T-helper 1 cell (primary cell): ENCODE data around the gene SLF1.
"Not testable (repeated sequence)": the region's sequence is repeated elsewhere in the genome, so short reads cannot be mapped to it uniquely, and the experiment has no call there.

Experiments used
- DNase-seq, 5 donors: peaks; one replicate each; pipeline ENCODE4 v3.0.0-alpha.2; 2012 to 2020
- total RNA-seq, 4 donors: gene quantifications; one replicate each; lab custom pipeline; 2026; lab: John Stamatoyannopoulos, UW

Gene SLF1
- 30.6 to 35.9 (median 33.0) reads per million in 4 donors for total RNA-seq

DNA sequence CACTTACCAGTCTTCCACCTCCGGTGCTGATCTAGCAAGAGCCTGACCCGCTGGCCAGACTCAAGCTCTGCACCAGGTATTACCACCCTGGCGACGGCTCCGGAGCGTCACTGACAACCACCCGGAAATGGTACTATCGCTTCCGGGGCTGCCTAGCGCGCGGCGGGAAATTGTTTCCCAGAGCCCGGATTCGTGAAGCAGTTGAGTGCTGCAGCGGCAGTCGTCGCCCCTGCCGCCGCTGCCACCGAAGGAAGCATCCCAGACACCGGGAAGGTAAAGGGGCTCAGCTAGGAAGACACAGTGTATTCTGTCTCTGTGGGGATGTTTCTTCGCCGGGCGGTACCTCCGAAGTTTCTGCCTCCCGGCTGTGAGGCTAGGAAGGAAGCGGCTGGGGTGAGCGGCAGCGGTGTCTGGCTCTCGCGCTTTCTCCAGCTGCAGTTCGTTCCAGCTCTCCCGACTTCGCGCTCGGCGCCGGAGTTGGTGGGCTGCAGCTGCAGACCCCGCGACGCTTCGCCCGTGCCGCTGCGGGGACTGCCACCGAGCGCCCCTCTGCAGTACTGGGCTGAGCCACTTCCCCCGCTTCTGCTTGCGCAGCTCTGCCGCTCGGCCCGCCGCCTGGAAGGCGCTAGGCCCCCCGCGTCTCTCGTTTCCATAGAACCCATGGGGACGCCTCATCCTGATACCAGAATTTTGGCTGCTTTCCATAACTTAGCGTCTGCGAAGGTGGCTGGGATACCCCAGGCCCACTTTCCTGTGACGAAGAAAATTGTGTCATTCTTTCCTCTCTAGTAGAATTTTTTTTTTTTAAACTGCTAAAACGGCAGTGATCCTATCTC, at the start of gene SLF1, which contains the start of gene KIAA0825:
TSS of gene SLF1 (plus strand) at position 177 of the 836 bp plus-strand sequence. CDS start 10,142 bp downstream, outside the sequence.
TSS of gene KIAA0825 (minus strand) at position 112 of the 836 bp plus-strand sequence. CDS start 81,478 bp downstream, outside the sequence.
- peak; percentile 69 to 90 (median 76) for DNase-seq

DNA sequence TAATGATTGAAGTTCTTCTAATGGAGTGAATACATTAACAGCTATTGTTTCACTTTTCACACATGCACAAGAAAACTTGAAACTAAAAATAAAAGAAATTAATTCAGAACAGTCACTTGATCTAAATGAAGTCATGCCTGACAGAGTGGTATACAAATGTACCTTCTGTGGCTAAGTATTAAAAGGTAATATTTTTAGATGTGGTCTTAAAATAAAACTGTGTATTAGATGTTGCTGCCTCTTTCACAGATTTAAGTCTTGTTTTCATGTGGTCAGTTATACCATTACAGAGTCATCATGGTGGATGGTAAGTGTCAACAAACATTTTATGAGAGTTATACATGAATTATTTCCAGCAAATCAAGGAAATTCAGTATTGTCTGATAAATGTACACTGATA, 47.1 kb upstream of the SLF1 start:
- no peak for DNase-seq

DNA sequence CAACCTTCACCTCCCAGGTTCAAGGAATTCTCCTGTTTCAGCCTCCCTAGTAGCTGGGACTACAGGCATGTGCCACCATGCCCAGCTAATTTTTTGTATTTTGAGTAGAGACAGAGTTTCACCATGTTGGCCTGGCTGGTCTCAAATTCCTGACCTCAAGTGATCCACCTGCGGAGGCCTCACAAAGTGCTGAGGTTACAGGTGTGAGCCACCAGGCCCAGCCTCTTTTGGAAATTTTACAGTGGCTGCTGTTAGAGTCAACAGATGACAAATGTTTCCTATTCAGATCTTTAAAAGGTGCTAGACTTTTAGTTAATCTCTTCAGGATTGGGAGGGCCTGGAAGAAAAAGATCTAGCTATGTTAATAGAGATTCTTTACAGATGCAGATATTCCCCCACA, 45.1 kb upstream of the SLF1 start:
- not testable (repeated sequence) for DNase-seq

DNA sequence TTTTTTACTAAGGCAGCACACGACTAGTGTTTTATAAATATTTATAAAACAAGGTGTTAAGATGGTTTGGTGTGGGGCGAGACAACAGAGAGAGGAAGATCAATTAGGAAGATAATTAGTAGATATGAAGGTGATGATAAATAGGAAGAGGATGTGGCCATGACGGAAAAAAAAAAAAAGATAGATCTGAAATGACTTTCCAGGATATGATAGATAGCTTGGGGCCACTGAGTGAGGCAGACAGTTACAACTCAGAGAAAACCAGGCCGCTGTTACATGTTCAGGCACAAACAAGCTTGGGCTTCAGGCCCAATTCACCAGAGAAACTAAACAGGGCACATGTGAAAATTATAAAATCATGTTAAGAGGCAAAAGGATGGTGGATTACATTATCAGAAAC, 43.3 kb upstream of the SLF1 start:
- peak in 1 of 5 donors; percentile 88 for DNase-seq

DNA sequence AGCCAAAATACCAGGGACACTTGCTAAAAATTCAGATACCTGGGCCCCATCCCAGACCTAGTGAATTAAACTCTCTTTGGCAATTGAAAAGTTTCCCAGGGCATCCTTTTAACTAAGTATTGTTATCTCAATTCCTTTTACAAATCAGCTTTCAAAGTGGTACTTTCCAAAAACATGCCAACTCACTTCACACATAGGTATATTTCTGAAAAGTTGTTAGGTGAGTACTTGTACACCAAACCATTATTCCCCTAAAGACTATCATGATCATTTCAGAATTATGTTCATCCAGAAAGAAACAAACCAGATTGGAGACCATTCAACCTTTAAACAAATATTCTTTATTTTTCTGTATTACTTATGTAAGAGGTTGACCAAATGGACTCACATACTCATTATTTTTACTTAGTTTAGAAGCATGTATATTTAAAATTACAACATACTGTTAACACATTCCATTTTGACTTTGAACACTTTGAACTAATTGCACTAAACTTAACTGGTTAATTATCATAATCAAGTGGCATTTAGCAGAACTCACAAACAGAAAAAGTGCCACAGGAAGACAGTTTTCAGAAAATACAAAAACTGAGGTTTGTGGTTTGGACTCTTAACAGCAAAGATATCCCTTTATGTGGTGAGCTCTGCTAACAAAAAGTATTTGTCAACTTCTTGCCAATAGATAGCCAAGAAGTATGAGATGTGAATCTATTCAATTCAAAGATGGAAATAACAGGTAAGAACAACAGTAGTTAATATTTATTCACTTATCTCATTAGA, 40.8 kb upstream of the SLF1 start:
- peak in 1 of 5 donors; percentile 92 for DNase-seq

DNA sequence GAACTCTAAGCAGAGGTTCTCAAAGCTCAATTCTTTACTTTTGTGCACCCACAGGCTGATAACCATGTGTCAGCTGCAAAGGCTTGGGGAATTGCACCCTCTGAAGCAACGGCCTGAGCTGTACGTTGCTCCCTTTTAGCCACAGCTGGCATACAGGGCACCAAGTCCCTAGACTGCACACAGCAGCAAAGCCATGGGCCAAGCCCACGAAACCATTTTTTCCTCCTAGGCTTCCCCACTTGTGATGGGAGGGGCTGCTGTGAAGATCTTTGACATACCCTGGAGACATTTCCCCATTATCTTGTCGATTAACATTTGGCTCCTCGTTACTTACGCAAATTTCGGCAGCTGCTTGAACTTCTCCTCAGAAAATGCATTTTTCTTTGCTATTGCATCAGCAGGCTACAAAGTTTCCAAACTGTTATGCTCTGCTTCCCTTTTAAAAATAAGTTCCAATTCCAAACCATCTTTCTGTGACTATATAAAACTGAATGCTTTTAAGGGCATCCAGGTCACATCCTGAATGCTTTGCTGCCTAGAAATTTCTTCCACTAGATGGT, 23.1 kb upstream of the SLF1 start:
- no peak for DNase-seq

DNA sequence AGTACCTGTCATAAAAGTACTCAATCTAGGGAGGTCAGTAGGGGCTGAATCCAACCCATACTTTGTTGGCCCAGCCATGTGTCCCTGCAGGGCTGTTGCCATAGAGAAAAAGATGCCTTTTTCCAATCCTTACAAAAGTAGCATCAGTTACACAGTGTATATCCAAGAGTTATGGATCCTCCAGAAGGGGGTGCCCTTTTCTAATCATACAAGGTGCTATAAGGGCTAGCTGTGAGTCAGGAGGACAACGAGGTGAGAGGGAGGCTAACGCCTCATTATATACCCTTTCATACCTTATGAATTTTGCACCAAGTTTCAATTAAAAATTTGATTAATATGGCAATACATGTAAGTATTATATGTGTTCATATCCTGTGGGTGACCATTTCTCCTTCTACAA, 4.9 kb upstream of the SLF1 start:
- peak in 1 of 5 donors; percentile 37 for DNase-seq

DNA sequence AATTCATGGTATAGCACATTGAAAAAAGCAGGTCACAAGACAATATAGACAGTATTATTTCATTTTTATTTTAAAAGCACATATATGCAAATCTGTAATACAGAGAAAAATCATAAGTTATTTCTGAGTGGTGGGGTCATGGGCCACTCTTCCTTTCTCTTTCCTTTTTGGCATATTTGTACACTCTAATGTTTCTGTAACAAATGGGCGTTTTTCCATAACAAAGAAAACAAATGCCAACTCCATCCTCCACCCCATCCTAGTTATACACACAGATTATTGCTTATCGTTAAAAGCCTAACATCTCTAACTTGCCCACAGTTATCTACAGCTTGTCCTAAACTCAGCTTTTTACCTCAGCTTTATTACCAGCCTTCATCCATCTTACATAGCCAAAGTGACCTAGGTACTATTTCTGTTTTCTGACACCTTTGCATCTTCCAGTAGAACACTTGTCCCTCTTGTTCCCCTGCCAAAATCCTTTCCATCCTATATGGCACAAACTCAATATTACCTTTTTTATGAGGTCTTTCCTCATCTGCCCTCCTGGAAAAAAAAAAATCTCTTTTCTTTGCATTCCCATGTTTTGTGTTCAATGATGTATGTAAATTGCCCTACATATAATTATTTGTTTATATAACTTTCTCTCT, 4.2 kb upstream of the SLF1 start:
- no peak for DNase-seq

DNA sequence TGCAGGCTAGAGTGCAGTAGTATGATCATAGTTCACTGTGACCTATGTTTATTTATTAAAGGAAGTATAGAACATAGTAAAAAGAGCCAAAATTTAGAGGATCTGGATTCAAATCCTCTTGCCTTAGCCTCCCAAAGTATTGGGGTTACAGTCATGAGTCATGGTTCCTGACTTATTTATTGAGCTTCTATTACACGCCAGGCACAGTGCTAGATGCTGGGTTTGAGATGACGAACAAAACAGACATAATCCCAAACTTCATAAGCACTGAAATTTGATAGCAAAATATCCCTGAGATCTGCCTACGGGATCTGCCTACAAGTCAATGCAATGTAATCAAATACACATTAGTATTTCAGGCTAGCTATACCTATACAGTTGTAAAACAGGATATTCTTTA, 2.6 kb upstream of the SLF1 start:
- DNase-seq, result no peak

DNA sequence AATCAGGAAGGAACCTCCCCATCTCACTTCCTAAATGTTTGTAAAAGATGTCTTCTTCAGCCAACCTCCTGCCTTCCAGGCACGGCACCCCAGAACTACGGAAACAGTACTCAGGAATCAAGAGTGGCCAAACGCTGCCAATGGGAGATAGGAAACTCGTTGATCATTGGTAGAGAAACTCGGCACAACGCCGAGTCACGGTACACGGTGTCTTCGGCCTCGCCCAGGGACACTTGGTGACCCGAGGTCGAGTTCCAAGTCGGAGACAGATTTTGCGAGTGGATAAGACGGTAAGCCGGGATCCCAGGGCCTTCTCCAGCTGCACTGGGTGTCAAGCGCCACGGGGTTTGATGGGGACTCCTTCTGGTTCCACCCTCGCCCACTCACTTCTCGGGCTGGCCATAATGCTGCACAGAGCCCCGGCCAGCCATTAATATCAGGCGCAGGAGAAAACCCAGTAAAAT, 408 bp upstream of the SLF1 start:
- peak in 3 of 5 donors; percentile 15 to 22 (median 20) for DNase-seq

DNA sequence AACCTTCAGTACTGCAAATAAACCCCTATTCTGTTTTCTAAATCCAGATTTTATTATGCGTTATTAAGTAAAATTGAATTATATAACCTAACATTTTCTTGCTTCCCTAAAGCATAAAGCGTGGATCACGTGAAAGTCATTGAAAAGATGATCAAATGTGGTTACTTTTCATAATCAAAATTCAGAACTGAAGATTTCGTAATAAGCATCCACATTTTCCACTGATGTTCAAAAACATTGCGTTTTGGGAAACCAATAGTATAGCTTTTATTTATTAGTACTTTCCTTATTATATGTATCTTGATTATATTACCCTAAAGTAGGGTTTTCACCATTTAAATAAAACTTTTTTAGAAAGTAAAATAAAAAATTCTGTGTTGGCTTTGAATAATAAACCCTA, 1.8 kb downstream of the SLF1 start:
- DNase-seq, result no peak

DNA sequence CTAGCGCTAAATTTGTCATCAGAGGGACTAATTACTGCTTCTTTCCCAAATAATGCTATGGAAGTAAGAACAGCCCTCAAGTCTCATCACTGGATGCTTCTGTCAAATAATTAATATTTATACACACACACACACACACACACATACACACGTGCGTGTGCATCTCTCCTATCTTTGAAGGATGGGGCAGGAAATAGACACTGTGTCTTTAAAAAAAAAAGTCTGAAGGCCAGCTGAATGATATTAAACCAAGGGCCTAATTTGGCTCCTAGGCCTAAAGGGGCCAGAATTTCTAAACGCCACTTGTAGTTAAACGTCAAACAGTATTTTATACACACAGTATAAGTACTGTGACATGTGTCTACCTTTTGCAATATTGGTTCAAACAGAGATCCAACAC, 3.3 kb downstream of the SLF1 start:
- no peak for DNase-seq

DNA sequence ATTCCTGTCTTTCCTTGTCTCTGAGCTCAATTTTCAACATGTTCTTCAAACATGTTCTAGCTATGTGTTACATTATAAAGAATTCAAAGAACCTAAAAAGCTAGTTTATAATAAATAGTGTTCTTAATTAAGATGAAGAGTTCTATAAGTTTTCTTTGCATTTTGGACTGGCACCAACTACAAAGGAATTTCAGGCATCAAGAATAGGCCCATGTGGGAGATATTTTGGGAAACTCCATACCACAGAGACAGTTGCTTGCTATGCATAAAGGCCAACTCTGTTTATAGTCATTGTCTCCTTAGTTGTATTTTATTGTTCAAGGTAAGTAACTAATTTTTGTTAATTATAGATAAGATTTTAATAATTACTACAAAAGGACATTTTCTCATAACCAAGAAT, 4.5 kb downstream of the SLF1 start:
- DNase-seq, result no peak

DNA sequence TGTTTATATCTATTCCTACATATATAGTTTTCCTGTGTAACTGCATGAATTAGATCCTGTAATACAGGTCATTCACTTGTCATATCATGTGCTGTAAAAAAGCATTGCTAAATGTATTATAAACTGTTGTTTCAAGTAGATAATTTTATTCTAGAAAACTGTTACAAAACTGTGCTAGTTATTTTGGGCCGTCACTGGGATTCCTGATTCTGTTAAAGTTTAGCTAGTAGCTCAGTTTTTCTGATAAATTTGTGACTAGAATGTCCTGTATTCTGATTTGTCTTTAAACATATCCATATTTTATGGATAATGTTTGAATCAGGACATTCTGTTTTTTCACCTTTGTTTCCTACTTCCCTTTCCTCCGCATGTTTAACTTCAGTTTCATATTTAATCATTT, 5.4 kb downstream of the SLF1 start:
- no peak for DNase-seq

DNA sequence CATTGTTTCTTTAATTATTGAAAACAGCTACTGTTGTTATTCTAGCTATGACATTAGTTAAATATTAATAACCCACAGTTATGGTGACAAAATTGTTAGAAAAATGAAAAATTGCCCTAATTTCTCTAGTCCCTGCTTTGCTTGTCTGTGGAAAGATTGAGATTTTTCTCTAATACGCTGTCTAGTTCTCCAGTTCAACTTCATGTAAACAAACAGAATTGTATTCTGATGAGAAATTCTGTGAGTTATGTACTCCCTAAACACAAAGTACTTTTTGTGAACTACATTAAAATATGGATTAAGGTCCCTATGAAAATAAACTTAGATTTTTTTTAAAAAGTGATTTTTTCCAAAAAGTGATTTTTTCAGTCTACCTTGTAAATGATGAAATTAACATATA, 8.7 kb downstream of the SLF1 start:
- DNase-seq, result no peak

DNA sequence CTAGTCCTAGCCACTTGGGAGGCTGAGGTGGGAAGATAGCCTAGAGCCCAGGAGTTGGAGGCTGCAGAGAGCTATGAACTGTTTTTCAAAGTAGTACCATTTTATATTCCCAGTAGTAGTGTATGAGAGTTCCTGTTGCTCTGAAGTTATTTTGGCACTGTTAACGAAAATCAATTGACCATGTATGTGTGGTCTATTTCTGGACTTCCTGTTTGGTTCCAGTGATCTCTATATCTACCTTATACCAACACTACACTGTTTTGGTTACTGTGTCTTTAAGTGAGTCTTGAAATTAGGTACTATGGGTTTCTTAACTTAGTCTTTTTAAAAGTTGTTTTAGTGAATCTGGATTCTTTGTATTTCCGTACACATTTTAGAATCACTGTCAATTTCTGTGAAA, 13.6 kb downstream of the SLF1 start:
- no peak for DNase-seq

DNA sequence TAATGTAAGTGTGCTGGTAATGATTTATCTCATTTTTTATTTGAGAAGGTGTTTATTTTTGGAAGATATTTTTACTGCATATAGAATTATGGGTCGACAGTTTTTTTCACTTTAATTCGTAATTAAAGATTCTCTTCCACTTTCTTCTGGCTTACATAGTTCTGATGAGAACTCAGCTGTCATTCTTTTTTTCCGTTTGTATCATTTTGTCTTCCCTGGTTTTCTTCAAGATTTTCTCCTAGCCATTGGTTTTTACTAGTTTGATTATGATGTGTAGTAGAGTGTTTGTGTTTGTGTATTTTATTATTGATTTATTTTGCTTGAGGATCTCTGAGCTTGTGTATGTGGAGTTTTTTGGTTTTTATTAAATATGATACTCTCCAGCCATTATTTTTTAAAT, 21.7 kb downstream of the SLF1 start:
- no peak for DNase-seq

DNA sequence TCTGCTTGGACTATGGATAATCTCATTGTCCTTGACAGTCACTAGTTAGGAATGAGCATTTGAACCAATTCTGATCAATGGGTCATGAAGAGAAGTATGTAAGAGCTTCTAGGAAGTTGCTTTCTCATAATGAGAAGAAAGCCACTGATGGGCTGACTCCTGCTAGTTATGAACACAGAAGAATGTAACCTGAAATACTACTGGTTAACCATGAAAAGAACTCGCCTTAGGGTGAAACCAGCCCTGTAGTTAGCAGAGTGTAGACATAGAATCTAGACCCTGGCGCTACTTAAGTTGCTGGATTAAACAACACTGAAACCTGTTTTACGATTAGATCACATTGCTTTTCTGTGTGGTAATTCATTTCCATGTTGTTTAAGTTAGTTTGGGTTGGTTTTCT, 26.6 kb downstream of the SLF1 start:
- peak in 1 of 5 donors; percentile 26 for DNase-seq

DNA sequence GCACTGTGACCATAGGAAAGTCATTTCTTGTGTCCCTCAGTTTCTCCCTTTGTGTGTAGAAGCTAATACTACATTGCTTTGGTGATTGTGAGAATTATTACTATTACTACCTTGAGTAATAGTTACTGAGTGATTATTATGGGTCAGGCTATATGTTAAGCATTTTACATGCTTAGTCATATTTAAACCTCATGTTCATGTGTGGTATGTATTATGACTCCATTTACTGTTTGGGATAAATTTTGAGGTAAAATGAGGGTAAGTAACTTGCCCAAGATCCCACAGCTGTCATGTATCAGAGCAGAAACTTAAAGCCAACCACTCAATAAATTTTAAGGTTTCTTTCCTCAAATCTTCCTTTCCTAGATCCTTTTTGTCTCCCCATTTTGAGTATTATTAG, 28.3 kb downstream of the SLF1 start:
- no peak for DNase-seq

DNA sequence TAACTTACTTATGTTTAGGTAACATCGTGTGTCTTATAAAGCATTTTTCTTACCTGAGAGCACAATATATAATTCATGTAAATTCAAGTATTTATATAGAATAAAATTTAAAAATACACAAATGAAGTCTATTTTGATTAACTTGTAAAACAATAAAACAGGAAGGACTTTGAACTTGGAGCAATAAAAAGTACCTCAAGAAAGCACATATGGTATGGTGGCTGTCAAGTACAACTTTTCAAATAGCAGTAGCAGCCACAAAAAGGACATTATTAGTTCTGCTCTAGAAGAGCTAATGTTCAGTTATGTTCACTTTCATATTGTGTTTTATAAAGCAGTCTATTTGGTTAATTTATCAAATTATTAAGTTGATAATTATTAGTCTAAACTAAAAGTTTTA, 31.4 kb downstream of the SLF1 start:
- DNase-seq, result no peak

DNA sequence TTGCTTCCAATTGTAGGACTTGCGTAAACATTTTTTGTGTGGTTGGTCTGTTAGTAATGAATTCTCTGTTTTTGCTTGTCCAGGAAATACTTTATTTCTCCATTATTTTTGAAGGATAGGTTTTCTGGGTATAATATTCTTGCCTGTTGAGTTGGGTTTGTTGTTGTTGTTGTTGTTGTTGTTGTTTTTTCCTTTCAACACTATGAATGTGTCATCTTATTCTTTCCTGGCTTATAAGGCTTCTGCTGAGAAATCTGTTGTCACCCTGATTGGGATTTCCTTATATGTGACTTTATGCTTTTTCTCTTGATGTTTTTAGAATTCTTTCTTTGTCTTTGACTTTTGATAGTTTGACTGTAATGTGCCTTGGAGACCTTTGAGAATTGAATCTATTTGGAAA, 39.8 kb downstream of the SLF1 start:
- no peak for DNase-seq

DNA sequence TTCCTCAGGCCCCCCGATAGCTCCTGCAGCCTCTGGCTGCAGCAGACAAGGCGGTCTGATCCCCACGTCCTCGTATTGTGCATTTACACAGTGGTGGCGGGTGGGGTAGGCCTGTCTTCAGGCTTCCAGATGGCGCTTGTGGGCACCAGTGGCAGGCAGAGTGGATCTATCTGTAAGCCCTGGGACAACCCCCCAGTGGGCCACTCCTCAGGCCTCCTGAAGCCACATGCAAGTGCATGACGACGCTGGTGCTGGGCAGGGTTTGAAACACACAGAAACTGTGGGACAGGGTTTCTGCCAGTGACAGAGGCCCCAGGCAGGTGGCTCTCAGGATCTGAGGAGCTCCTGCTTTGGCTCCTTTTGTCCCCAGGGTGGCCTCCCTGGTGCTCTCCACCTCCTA, 42.0 kb downstream of the SLF1 start:
- no peak for DNase-seq

DNA sequence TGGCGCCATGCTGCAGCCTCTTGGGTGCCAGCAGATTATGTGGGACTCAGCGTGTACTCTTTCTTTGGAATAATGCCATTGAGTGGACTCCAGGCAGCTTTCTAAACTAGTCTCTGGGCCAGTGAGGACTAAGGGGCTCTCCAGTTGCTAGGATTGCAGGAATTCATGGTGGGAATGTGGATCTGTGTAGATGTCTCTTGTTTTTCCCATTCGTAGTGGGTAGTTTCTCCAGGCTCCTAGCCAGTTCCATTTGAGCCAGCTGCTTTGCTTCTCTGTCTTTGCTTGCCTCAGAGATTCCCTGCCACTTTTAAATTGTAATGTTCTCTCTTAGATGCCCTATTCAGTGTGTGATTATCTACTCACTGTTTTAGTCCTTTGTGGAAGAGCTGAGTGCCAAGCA, 42.6 kb downstream of the SLF1 start:
- DNase-seq, result no peak
